GM21367 (cell line): Measurements from ENCODE around the gene SEPTIN7.

Experiments
- ATAC-seq: cut with Tn5 transposase; IDR thresholded peaks from one replicate; pipeline ENCODE4 v1.9.1; 2021; ENCODE audit not compliant: unreplicated experiment

SEPTIN7 gene

DNA sequence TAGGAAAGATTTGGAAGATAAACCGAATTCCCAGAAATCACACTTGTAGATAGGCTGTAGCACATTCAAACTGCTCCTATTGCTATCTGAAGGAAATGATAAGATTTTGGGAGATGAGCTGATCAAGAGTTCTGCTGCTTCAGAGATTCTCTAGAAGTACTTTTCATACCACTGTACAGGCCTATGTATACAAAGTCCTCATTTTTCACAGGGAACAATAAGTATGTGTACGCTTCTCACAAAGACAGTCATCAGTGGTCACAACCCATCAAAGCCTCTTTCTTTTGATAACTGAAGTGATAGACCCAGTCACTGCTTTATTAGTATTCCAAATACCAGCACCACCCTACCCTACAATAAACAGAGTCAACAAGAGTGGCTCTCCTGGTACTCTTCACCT lies 15.6 kb upstream of the SEPTIN7 start:
- no peak for ATAC-seq

DNA sequence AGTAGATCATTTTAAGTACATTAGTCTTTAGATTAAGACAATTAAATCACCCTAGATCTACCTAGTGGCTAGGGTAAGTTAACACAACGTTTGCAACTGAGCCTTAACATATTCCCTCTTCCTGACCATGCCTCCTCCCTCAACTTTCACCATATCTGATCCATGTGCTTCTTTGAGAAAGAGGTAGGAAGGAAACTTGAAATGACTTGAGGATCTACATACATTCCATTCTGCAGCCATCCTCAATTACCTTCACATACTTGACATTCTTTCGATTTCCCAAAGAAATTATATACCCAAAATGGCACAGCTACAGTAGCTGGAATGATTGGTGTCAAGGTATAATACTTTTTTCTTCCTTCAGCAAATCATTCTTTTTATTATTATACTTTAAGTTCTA lies 12.9 kb upstream of the SEPTIN7 start:
- no peak for ATAC-seq

DNA sequence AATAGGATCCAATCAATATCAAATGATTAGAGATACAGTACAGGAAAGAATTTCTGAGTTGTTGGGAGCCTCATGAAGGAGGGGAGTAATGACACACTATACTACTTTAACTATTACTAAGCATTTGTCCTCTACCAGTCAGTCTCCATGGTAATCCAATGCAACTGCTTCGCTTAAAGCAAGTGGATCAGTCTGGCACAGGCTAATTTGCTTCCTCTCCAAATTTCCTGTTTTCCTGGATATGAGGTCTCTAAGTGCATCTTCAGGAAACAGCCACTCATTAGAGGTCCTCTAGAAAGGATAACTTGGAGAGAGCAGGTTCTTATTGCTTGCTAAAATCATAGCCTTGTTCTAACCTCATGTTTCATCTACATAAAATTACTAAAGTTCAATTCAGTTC lies 8.4 kb upstream of the SEPTIN7 start:
- ATAC-seq = no peak

DNA sequence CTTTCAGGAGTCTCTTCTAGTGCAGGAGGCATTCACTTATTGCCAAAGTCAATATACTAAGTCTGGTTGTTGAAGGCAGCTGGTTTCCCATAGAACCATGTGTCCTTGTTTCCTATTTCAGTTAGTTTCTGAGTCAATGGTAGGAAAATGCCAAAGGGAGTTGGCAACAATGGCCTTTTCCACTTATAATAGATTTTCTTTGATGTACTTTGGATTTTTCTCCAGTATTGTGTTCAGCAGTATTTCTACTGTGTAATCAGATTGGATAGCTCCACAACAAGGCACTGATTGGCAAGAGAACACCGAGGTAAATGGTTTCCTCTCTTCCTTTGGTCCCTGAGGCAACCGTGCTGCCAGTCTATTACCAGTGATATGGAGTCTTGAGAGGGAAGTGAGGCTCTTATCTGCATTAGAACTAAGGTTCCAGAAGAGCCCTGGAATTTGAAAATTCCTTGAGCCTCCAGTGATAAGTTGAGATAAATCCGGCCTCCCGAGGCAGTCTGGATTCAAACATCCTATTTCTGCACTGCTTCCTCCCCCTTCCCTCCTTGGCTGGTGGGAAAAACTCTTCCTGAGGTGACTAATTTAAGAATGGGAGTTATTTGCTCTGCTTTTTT lies 7.9 kb upstream of the SEPTIN7 start:
- no peak for ATAC-seq

DNA sequence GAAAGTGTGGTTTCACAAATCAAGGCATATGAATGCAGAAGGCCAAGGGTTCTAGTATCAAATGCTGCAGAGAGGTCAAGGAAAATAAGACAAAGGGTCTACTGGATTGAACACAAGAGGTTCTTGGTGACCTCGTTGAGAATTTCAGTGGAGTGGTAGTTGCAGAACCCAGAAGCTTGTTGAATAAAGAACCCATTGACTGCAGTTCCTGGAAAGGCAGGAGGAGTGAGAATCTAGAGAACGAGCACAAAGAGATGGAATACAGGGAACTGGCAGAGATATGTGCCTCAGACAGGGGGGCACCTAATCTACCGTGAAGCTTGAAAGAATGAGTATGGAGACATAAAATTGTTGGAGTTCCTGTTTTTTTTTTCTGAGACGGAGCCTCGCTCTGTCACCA lies 3.5 kb upstream of the SEPTIN7 start:
- ATAC-seq = no peak

DNA sequence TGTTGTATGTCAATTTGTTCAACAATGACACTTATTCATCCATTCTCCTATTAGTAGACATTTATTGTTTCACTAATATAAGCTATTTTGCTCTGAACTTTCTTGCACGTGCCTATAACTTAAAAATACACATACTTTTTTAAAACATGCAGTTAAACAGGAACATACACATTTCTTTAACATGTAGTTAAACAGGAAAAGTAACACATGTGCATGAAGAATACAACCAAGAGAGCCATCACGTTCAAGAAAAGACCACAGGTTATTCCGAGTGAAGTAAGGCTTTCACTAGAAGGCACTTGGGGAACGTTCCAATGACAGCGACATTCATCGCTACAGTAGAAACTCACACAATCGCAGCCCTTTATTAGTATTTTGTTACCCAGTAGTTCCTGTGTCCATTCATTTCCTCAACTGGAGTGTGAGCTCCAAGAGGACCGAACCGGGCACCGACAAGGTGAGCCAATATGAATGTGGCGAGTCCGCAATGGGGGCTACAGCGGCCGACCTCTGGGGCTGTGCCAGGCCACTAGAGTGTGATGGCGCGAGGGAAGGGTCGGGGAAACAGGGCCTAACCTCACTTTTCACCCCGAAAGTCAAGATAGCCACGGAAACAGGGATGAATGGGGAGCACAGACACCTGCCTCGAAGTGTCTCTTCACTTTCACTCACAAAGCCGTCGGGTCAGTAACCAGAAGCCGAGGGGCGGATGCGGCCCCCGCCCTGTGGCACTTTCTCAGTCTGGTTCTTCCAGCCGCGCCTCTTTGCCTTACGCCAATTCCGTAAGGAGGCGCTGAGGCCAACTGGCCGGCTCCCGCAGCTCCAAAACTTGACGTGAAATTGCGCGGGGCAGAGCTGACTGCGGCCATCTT lies 775 bp upstream of the SEPTIN7 start:
- ATAC-seq = peak; percentile 39

DNA sequence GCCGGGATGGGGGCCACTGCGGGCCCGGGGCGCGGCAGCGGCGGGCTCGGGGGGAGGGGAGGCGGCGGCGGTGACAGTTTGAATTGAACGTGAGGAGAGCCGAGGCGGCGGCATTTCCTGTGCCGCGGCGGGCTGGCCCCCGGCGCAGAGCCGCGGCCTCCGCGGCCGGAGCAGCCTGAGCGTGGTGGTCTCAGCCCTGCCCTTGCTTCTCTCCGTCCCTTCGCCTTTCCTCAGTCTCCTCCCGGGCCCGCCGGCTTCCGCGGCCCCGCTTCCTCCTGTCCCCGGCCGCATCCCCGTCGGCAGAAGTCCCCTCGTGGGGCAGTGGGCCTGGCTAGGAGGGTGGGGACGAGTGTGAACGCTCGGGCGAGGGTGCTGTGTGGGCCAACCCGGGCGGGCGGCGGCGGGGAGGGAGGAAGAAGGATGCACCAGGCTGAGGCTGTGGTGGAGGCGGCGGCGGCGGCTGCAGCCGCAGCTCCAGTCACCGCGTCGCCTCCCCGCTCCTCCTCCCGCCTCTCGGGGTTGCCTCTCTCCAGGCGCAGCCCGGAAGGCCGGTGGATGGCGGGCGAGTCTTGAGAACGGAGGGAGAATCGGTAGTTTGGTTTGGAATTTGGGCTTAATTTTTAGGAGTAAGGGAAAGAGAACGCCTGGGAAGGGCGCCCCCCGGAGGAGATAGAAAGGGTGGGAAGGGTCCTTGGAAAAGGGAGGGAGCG lies 690 bp downstream of the SEPTIN7 start:
- peak; percentile 14 for ATAC-seq

DNA sequence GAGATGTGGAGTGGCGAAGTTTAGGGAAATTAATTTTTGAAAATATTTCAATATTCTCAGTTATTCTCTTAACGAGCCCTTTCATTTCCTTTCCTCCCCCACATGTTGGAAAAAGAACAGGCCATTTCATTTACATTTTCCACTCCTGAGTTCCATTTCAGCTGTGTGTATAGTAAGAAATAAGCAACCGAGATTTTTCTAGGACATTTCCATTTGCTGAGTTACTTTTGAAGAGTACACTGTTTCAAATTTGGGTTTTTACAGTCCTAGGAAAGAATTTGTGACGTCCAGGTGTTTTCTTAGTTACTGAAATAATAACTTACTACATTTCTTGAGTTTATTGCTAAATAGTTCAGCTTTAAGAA lies 1.2 kb downstream of the SEPTIN7 start:
- no peak for ATAC-seq

DNA sequence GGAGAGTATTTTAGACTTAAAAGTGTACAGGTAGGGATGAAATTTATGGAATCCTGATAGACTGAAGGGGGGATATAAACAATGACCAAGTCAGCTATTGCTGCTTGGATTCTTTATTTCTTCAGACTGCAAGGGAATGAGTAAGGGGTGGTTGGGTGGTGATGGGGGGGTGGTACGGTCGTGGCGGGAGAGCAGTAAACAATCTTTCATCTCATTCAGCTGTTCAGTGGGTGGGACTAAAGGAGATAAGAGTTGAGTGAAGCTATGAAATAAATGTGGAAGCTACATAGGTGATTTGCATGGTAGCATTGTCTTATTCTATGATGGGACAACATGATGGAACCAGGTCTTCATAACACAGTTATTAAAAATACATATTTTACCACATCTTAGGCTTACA lies 1.8 kb downstream of the SEPTIN7 start:
- ATAC-seq = no peak

DNA sequence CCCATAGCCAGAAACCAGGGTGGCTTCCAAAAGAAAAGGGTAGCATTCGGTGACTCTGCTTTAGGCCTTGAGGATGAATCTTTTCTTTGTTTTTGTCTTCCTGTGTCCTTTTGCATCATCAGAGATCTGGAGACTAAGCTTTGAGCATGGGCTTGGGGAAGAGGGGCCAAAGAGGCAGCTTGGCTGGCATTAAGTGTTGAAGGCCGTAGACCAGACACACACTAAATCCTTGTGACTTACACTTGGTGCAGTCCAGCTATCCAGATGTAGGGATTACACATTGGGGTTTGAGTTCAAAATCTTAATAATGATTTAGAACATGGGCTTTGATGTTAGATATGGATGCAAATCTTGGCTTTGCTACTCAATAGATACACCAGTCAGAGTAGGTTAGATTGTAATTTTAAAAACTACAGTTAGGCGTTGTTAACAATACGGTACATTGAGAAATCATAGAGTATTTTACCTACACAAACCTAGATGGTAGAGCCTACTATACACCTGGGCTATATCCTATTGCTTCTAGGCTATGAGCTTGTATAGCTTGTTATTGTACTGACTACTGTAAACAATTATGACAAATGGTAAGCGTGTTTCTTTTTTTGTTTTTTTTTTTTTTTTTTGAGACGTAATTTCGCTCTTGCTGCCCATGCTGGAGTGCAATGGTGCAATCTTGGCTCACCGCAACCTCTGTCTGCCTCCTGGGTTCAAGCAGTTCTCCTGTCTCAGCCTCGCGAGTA lies 3.5 kb downstream of the SEPTIN7 start:
- no peak for ATAC-seq

DNA sequence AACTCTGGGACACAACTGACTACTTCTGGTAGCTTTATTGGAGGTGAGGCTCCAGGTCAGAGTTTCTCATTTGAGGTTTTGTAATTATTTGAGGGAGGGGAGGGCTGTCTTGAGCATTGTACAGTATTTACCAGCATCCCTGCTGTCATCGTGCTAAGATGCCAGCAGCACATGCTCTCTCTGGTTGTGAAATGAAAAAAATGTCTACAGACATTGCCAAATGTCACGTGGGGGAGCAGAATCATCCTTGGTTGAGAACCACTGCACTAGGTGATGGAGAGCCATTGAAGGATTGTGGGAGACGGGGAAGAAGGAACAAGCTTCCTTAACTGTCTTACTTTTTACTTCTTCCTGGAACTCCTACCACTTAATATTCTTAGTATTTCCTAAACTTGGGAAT lies 5.0 kb downstream of the SEPTIN7 start:
- no peak for ATAC-seq

DNA sequence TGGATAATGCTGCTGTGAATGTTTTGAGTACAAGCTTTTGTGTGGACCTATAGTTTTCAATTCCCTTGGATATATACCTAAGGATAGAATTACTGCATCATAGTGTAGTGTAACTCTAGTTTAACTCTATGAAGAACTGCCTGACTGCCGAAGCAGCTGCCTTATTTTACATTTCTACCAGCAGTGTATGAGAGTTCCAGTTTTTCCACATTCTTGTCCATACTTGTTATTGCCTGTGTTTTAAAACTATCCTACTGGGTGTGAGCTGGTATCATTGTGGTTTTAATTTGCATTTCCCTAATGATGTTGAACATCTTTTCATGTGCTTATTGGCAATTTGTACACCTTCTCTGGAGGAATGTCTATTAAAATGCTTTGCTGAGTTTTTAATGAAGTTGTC lies 15.7 kb downstream of the SEPTIN7 start:
- ATAC-seq = no peak

DNA sequence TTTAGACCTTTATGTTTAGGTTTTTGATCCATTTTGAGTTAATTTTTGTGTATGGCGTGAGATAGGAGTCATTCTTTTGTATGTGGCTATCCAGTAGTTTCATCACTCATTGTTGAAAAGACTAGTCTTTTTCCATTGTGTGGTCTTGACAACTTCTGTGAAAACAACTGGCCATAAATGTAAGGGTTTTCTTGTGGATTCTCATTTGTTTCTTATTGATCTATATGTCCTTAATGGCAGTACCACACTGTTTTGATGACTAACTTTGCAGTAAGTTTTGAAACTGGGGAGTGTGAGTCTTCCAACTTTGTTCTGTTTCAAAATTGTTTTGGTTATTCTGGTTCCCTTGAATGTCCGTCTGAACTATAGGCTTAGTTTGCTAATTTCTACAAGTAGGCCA lies 16.3 kb downstream of the SEPTIN7 start:
- no peak for ATAC-seq

DNA sequence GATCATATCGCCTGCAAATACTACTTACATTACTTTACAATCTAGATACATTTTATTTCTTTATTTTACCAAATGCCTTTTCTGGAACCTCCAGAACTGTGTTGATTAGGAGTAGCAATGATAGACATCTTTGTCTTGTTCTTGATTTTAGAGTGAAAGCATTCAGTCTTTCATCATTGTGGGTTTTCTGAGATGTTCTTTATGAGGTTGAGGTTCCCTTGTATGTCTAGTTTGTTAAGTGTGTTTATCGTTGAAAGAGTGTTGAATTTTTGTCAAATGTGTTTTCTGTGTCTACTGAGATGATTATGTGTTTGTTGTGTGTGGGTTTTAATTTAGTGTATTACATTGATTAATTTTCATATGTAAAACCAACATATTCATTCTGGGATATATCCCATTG lies 17.1 kb downstream of the SEPTIN7 start:
- no peak for ATAC-seq

DNA sequence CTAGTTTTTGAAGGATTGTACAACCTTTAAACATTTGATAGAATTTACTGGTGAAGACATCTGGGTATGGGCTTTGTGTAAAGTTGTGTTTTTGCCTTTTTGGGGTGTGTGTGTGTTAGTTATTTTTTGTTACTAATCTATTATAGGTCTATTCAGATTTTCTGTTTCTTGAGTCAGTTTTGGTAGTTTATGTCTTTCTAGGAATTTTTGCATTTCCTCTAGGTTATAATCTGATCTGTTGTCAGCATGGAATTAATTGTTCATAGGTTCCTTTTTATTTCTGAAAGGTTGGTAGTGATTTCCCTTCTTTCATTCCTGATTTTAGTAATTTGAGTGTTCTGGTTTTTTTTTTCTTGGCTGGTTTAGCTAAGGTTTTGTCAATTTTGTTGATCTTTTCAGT lies 17.7 kb downstream of the SEPTIN7 start:
- ATAC-seq = no peak

DNA sequence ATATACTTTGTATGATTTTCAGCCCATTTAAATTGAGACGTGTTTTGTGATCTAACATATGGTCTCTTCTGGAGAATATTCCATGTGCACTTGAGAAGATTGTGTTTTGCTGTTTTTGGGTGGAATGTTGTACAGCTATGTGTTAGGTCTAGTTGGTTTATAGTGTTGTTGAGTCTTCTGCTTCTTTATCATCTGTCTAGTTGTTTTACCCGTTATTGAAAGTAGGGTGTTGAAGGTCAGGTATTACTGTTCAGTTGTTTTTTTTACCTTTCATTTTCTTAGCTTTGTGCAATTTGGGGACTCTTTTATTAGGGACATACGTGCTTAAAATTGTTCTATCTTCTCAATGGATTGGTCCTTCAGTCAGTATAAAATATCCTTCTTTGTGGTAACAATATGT lies 18.5 kb downstream of the SEPTIN7 start:
- ATAC-seq = no peak

DNA sequence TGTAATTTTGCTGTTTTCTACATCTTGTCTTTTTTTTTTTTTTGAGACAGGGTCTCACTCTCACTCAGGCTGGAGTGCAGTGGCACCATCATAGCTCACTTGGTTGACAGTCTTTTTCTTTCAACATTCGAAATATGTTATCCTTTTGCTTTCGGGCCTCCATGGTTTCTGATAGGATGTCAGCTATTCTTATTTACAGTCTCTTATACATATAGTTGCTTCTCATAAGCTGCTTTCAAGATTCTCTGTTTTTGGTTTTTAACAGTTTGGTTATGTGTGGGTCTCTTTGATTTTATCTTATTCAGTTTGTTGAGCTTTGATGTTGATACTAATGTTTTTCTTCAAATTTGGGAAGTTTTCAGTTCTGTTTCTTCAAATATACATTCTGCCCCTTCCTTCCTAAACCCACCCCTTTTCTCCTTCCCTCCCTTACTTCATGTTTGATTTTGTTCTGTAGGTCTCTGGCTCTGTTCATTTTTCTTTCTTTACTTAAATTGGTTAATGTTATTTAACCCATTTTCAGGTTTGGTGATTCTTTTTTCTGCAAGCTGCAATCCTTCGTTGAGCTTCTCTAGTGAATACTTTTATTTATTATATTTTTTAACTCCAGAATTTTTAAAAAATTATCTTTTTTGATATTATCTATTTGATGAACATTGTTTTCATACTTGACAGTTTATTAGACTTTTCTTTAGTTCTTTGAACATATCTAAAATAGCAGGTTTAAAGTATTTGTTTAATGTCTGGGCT lies 19.3 kb downstream of the SEPTIN7 start:
- no peak for ATAC-seq

DNA sequence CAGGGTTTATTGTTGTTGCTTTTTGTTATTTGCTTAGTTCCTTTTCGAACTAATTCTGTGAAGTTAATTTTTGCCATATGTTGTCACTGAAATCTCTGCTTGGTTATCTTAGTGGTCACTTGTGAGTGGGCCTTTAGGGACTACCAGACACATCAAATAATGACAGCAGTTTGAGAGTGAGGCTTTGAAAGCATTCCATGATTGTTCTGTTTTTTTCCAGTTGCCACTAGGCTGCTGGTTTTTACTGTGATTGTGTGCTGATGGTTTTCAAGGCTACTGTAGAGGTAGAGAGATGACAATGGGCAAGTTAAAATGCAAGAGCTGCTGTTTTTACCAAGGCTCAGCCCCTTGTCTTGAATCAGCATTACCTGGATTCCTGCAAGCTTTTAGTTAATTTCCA lies 20.0 kb downstream of the SEPTIN7 start:
- no peak for ATAC-seq

DNA sequence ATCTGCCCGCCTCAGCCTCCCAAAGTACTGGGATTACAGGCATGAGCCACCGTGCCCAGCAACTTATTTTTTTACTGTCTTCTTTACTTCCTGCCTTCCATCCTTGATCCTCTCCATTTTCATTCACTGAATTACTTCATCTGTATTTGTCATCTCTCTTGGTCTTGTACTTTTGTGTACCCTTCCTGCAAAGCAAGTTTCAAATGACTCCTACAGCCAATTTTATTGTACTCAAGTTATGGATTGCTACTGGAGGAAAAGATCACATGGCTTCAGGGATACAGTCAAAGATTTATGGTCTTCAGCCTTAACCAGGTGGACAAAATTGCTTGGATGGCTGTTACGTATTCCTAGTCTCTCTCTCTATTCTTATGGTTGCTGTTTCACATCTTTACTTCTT lies 22.6 kb downstream of the SEPTIN7 start:
- ATAC-seq = no peak

DNA sequence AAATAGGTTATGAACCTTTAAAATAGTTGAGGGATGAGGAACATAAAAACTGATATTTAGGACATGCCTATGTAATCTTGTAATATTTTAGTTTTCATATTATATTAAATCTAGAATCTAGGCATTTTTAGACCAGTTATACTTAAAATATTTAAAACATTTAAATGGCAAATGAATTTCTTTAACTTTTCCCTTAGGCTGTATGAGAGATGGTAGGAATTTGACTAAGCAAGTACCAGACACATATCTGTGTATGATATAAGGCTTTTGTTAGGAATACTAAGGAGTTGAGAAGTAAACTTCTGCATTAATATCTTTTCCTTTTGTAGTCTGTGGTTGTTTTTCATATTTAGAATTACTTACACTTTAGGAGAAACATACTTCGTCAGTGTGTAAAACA lies 25.1 kb downstream of the SEPTIN7 start:
- ATAC-seq = no peak

DNA sequence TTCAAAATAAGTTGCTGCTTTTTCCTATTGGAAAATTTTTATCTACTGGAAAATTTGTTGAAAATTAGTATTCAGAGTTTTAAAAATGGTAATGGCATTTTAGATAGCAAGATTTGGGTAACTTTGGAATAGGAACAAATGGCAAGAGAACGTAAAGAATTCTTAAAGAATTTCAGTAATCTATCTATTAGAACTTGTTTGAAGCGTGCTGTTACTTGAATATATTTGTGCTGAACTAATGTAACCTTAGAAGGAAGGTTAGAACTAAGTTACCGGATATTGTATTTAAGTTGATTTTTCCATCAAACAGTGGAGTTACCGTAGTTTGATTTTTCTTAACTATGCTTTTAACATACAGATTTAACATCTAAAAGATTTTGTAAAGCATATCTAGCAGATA lies 25.9 kb downstream of the SEPTIN7 start:
- ATAC-seq = no peak
